Right lobe of liver (tissue), 4 donors: ENCODE results near the gene IDH1.

Experiments used
- CTCF ChIP-seq, 4 donors: fragments of 200-600 bp in 3 of 4; fragments of 450-650 bp in 1 of 4; IDR thresholded peaks; one replicate each; pipeline versions ENCODE4 v1.5.1 to v1.8.0; 2016 to 2022; ENCODE audit warnings: antibody characterized with exemption in 4 of 4, mild to moderate bottlenecking in 2 of 4
- POLR2A ChIP-seq: fragments of 450-650 bp; IDR thresholded peaks from one replicate; pipeline ENCODE4 v1.6.1; 2017; ENCODE audit warnings: antibody characterized with exemption, mild to moderate bottlenecking
- donor health status: DM: no; HTN: no; CAD: no.
- donor health status: DM: no; HTN: no; CAD: no.
- donor health status: DM: no; HTN: yes; CAD: no.

GRCh38 chr2:208265371-208265800 lies 10.5 kb upstream of the IDH1 start:
- TF ChIP-seq CTCF (IDR thresholded peaks at IDR 0.05) (no peak), POLR2A (no peak)
